GM21381 (cell line): ENCODE data around the gene LRIF1.
"Not testable (repeated sequence)": the region's sequence is repeated elsewhere in the genome, so short reads cannot be mapped to it uniquely, and the experiment has no call there.

Experiments
- ATAC-seq: cut with Tn5 transposase; IDR thresholded peaks from one replicate; pipeline ENCODE4 v1.9.1; 2021; ENCODE audit warnings: mild to moderate bottlenecking, moderate library complexity; ENCODE audit not compliant: unreplicated experiment

Gene LRIF1

DNA sequence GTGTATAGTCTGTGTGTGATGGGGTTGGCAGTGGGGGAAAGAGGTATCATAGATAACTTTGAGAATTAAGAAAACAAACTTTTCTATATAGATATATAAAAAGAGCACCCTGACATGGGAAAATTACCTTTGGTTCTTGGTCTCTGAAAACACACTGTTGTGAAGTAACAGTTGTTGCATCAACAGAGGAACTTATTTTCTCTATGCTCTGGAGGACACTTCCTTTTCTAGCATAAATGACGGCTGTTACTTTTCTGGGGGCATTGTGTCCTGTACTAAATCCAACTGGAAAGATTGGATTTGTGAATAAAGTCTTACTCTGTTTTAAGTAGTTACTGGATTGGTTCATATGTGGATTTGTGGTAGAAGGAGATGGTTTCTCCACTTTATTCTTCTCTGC is 12.6 kb downstream of the LRIF1 start:
- no peak for ATAC-seq

- no peak for ATAC-seq
Measured at GRCh38 chr1:110948038-110948810, 15.5 kb downstream of the LRIF1 start.

DNA sequence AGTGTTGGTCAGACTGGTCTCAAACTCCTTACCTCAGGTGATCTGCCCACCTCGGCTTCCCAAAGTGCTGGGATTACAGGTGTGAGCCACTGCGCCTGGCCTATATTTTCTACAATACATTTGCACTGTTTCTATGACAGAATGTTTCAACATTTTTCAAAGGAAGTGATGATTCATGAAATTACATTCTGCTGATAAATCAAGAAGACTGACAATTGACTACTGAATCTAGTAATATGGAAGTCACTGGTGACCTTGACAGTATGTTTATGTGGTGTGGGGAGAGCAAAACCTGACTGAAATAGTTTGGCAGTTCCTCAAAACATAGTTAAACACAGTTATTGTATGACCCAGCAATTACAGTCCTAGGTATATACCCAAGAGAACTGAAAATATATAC is 18.1 kb downstream of the LRIF1 start:
- ATAC-seq, result no peak

- ATAC-seq, result no peak
Measured at GRCh38 chr1:110944806-110945205, 18.9 kb downstream of the LRIF1 start.

DNA sequence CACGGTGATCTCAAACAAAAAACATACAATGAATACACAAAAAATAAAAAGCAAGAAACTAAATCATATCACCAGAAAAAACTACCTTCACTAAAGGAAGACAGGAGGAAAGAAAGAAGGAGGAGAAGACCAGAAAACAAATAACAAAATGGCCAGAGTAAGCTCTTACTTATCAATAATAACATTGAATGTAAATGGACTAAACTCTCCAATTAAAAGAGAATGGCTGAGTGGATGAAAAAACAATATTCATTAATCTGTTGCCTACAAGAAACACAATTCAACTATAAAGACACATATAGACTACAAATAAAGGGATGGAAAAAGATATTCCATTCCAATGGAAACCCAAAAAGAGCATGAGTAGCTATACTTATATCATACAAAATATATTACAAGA is 27.2 kb downstream of the LRIF1 start:
- ATAC-seq, result no peak

DNA sequence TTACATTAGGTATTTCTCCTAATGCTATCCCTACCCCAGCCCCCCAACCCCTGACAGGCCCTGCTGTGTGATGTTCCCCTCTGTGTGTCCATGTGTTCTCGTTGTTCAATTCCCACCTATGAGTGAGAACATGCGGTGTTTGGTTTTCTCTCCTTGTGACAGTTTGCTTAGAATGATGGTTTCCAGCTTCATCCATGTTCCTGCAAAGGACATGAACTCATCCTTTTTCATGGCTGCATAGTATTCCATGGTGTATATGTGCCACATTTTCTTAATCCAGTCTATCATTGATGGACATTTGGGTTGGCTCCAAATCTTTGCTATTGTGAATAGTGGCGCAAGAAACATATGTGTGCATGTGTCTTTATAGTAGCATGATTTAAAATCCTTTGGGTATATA is 32.6 kb downstream of the LRIF1 start:
- ATAC-seq, result not testable (repeated sequence)

- no peak for ATAC-seq
Measured at GRCh38 chr1:110928904-110929303, 34.8 kb downstream of the LRIF1 start.

- ATAC-seq, result no peak
Measured at GRCh38 chr1:110928191-110928590, 35.5 kb downstream of the LRIF1 start.

- no peak for ATAC-seq
Measured at GRCh38 chr1:110927484-110928075, 36.1 kb downstream of the LRIF1 start.

GRCh38 chr1:110921953-110922352 is 41.8 kb downstream of the LRIF1 start:
- ATAC-seq, result no peak

GRCh38 chr1:110918016-110918415 is 45.7 kb downstream of the LRIF1 start:
- no peak for ATAC-seq

DNA sequence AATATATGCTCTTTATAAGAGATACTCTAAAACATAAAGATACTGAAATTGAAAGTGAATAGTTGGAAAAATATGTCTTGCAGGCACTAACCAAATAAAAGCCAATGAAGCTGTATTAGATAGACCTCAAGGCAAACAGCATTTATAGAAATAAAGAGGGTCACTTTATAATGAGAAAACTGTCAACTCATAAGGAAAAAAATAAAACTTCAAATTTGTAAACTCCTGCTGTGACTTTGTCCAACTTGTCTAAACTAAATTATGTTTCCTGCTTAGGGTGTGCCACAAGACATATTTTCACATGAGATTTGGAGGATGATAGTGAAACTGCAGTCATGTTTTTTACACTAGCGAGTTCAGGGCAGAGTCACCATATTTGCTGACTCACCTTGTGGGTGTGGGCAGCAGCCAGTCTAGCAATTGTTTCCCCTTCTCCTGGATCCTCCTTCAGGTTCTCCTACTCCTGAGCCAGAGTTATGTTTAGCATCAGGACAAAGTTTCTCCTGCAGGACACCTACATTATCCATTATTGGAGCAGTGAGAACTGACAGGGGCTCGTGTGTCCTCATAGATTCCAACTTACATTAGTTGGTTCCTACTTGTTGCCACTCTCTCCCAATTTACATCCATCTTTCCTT is 46.9 kb downstream of the LRIF1 start:
- ATAC-seq, result peak; percentile 61

- no peak for ATAC-seq
Measured at GRCh38 chr1:110916274-110916668, 47.5 kb downstream of the LRIF1 start.

DNA sequence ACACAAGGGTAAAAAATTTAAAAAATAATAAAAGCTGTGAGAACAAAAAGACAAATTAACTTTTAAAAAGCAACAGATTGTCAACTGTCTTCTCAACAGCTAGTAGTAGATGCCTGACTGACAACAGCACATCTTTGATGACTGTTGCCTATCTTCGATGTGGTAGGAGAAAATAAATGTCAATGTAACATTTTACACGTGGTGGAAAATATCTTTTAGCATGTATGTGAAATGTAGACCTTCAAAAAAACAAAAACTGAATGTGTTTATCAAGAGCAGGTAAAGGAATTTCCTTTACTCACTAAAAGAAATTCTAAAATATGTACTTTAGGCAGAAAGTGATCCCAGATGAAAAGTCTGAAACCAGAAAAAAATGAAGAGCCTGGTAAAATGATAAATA is 47.9 kb downstream of the LRIF1 start:
- ATAC-seq, result no peak

GRCh38 chr1:110914676-110915075 is 49.0 kb downstream of the LRIF1 start:
- no peak for ATAC-seq

DNA sequence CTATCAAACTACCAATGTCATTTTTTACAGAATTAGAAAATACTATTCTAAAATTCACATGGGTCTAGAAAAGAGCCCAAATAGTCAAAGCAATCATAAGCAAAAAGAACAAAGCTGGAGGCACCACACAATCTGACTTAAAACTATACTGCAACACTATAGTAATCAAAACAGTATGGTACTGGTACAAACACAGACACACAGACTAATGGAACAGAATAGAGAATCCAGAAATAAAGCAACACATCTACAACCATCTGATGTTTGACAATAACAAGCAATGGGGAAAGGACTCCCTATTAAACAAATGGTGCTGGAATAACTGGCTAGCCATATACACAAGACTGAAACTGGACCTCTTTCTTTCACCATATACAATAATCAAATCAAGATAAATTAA is 50.9 kb downstream of the LRIF1 start:
- ATAC-seq, result no peak

DNA sequence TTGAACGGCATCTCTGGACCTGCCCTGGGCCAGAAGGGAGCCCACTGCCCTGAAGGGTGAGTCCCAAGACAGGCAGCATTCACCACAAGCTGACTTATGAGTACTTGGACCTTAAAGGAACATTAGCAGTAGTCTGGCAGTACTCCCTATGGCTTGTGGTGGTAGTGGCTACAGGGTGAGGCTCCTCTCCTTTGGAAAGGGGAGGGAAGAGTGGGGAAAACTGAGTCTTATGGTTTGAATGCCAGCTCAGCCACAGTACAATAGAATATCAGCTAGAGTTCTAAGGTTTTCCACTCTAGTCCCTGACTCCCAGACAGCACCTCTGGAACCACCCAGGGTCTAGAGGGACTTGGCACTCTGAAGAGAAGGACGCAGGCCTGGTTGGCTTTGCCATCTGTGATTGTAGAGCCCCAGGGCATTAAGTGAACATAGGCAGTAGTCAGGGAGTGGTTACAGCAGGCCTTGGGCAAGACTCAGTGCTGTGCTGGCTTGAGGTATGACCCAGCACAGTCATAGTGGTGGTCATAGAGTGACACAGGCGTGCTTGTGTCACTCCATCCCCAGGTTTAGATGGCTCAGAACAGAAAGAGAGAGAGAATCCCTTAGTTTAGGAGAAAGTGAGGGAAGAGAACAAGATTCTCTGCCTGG is 59.7 kb downstream of the LRIF1 start:
- no peak for ATAC-seq

- ATAC-seq, result no peak
Measured at GRCh38 chr1:110902820-110903463, 60.8 kb downstream of the LRIF1 start.

DNA sequence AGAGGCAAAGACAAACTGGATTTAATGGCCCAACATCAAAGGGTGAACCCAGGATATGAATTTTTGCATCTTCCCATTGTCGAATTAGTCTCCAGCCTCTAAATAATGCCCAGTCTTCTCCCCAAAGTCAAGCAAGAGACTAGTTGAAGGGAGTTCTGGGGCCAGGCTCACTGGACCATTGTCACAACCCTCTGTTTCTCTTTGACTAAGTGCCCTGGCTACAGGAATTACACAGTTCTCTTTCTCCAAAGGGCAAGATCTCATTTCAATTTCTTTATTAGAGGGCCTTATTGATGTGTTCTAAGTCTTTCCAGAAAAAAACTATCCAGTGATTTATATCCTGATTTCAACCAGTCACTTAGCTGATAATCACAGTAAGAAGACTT is 64.3 kb downstream of the LRIF1 start:
- no peak for ATAC-seq

GRCh38 chr1:110898734-110899457 is 64.8 kb downstream of the LRIF1 start:
- ATAC-seq, result no peak

- ATAC-seq, result no peak
Measured at GRCh38 chr1:110897681-110898080, 66.0 kb downstream of the LRIF1 start.
